Astrocyte of the cerebellum (primary cell): ENCODE data around the gene RUVBL1.
A peak's percentile ranks its signal among the peaks of the same experiment; 100 is the strongest.
"Not testable (repeated sequence)": the region's sequence is repeated elsewhere in the genome, so short reads cannot be mapped to it uniquely, and the experiment has no call there.

ENCODE experiments used
- DNase-seq: peaks from one replicate; pipeline ENCODE4 v3.0.0-alpha.2; 2011; ENCODE audit warnings: low read depth
- H3K4me3 ChIP-seq: 2 replicates; pipeline ENCODE4 v1.5.1; 2011; ENCODE audit warnings: mild to moderate bottlenecking, low read depth, low read length, moderate library complexity
- in situ Hi-C: cut with HindIII; loops from 2 replicates; pipeline ENCODE4 v1.10.0; 2017; ENCODE audit warnings: low sequenced_read_pairs
- TF ChIP-seq, protein P1 (sequence below): IDR thresholded peaks from 2 replicates; pipeline ENCODE4 v1.5.1; 2012; ENCODE audit warnings: low read length, low read depth, moderate library complexity, mild to moderate bottlenecking; ENCODE audit errors: missing control alignments

Gene RUVBL1

DNA sequence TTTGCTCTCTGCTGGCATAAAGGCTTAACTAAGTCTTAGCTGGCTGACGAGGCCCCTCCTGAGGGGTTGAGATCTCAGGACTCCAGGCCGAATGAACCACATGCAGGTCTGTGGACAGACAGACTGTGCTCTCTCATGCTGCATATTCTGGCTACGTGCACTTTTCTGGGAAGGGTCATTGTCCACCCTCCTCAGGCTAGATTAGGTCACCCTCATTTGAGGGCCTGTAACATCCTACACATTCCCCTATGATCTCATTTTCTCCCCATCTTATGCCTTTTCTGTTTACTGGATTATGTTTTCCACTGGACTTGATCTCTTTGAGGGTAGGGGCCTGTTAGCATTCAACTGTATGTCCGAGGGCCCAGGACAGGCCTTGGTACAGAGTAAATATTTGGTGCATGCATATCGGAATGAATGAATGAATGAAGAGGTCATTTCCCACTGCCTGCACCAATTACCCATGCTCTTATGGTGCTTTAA lies 43.4 kb upstream of the RUVBL1 start:
- H3K4me3 ChIP-seq = no peak overlapping the region
- no peak for DNase-seq
- TF ChIP-seq, protein P1, sequence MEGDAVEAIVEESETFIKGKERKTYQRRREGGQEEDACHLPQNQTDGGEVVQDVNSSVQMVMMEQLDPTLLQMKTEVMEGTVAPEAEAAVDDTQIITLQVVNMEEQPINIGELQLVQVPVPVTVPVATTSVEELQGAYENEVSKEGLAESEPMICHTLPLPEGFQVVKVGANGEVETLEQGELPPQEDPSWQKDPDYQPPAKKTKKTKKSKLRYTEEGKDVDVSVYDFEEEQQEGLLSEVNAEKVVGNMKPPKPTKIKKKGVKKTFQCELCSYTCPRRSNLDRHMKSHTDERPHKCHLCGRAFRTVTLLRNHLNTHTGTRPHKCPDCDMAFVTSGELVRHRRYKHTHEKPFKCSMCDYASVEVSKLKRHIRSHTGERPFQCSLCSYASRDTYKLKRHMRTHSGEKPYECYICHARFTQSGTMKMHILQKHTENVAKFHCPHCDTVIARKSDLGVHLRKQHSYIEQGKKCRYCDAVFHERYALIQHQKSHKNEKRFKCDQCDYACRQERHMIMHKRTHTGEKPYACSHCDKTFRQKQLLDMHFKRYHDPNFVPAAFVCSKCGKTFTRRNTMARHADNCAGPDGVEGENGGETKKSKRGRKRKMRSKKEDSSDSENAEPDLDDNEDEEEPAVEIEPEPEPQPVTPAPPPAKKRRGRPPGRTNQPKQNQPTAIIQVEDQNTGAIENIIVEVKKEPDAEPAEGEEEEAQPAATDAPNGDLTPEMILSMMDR = no peak
- in situ Hi-C loops = loop anchor here (25.0 kb wide), 1 partner anchor 420 kb away; no protein-coding TSS in a partner anchor

DNA sequence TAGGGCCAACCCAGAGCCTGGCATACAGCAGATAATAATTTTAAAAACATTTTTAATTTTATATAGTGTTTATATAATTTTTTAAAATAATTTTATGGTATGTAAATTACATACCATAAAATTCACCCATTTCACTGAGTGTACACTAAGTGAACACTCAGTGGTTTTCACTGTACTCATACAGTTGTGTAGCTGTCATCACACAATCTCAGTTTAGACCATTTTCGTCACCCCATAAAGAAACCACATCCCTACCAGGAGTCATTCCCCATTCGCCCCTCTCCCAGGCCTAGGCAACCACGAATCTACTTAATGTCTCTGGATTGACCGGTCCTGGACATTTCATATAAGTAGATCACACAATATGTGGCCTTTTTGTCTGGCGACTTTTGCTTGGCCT lies 39.8 kb upstream of the RUVBL1 start:
- in situ Hi-C loops = loop anchor here (25.0 kb wide), 1 partner anchor 424 kb away; no protein-coding TSS in a partner anchor
- no peak overlapping the region for H3K4me3 ChIP-seq
- TF ChIP-seq, protein P1 = no peak
- no peak for DNase-seq

DNA sequence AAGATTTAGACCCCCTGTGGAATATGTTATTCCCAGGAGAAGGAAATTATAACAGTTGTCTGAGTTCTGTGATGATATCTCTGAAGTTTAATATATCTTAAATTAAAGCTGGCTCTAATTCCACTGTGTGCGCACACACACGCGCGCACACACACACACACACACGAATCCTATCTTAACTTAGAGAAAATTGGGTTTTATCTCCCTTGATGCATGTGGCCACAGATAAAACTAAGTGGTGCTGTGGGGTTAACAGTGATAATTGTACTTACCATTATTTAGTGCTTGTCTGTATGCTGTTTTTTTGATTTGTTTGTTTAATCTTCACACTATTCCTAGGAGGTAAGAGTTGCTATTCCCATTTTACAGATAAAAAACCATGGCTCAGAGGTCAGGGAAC lies 37.0 kb upstream of the RUVBL1 start:
- in situ Hi-C loops = loop anchor here (25.0 kb wide), 1 partner anchor 427 kb away; no protein-coding TSS in a partner anchor
- TF ChIP-seq, protein P1 = no peak
- H3K4me3 ChIP-seq = no peak overlapping the region
- no peak for DNase-seq

DNA sequence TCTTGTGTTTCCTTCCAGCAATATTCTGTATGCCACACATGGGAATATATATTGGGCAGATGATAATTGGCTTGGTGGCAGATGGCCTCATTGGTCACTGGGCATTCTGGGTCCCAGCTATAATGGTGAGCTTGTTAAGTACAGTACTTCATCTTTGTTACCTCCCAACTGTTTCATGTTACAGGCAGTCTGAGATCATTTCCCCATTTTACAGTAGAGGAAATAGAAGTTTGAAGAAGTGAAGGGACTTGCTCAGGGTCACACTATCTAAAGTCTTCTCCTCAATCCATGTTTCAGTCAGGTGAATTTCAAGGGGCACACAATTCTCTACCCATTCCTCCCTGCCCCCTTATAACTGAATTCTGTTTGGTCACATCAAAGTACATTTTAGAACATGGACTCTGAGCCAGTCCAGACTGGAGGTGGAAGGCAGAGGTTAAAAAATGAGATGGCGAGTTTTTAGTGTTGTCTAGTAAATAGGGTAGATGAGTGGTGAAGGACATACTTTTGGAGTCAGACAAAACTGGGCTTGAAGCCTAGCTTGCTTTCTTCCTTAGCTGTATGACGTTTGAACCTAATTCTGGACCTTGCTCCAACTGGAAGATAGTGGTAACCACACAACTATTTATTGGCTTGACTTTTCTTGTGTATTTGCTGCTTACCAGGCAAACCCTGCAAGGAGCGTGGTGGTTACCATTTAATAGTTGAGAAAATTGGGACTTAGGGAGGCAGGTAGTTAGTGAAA lies 32.2 kb upstream of the RUVBL1 start:
- H3K4me3 ChIP-seq = no peak overlapping the region
- in situ Hi-C loops = loop anchor here (25.0 kb wide), 1 partner anchor 432 kb away; no protein-coding TSS in a partner anchor
- TF ChIP-seq, protein P1 = no peak
- no peak for DNase-seq

DNA sequence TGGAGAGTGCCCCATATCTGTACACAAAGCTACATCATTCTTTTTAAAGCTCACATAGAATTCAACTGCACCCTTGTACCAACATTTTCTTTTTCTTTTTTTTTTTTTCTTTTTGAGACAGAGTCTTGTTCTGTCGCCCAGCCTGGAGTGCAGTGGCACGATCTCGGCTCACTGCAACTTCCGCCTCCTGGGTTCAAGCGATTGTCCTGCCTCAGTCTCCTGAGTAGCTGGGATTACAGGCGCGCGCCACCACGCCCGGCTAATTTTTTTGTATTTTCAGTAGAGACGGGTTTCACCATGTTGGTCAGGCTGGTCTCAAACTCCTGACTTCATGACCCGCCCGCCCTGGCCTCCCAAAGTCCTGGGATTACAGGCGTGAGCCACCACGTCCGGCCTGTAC lies 30.7 kb upstream of the RUVBL1 start:
- not testable (repeated sequence) for DNase-seq
- in situ Hi-C loops = loop anchor here (25.0 kb wide), 1 partner anchor 433 kb away; no protein-coding TSS in a partner anchor
- H3K4me3 ChIP-seq = peak overlapping the region; percentile 81

DNA sequence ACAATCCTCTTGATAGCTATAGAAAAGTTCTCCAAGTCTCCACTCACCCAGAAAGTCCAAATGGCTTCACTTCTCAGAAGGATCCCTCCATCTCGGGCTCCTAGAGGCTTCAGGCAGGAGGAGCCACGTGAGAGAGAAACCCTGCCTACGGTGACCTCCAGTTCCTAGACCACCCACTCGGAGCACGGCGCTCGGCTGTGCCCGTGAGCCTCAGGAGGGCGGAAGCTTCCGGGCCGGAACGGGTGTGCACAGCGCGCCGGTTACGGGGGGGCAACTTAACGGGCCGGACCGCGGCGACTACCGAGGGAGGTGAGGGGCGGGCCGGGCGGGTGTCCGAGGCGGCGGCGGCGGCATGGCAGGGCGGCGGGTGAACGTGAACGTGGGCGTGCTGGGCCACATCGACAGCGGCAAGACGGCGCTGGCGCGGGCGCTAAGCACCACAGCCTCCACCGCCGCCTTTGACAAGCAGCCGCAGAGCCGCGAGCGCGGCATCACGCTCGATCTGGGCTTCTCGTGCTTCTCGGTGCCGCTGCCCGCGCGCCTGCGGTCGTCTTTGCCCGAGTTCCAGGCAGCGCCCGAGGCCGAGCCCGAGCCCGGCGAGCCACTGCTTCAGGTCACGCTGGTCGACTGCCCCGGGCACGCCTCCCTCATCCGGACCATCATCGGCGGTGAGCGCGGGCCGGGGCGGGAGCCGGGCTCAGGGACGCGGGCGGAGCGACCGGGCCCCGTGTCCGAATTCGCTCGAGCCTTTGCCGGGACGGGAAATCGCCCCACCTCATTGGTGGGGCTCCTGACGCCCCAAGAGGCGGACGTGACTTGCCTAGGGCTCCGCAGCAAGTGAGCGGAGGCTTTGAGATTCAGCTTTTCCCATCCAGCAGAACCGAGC lies 29.8 kb upstream of the RUVBL1 start, which contains the start of gene EEFSEC:
Gene EEFSEC, plus strand, starts transcription at position 326 of the 886 bp plus-strand sequence. Its CDS starts 27 bp downstream, at position 353.
- in situ Hi-C loops = loop anchor here (25.0 kb wide), 1 partner anchor 434 kb away; no protein-coding TSS in a partner anchor
- TF ChIP-seq, protein P1 = no peak
- H3K4me3 ChIP-seq = peak within 1 kb of the TSS; percentile 81
- DNase-seq = peak; percentile 22
